Fibroblast of mammary gland (primary cell): ENCODE measurements around the gene TPK1.
A peak's percentile ranks its signal among the peaks of the same experiment; 100 is the strongest.

ENCODE experiments used
- DNase-seq: peaks from one replicate; pipeline ENCODE4 v3.0.0-alpha.2; 2010; ENCODE audit warnings: low read depth
- H3K4me3 ChIP-seq: 2 replicates; pipeline ENCODE4 v1.5.1; 2011; ENCODE audit warnings: low read depth, mild to moderate bottlenecking, low read length, moderate library complexity; ENCODE audit not compliant: control insufficient read depth
- CTCF ChIP-seq: conservative IDR thresholded peaks from 2 replicates; pipeline ENCODE4 v1.5.1; 2011; ENCODE audit warnings: low read depth, low read length, inconsistent platforms; ENCODE audit not compliant: control insufficient read depth, insufficient read depth

The TPK1 gene

GRCh38 chr7:144768633-144769032 lies 67.2 kb downstream of the TPK1 start:
- no peak for DNase-seq
- no peak for TF ChIP-seq CTCF
- H3K4me3 ChIP-seq: no peak overlapping the region

GRCh38 chr7:144763291-144763690 lies 72.6 kb downstream of the TPK1 start:
- TF ChIP-seq CTCF: no peak
- no peak overlapping the region for H3K4me3 ChIP-seq
- DNase-seq: no peak

GRCh38 chr7:144762853-144763252 lies 73.0 kb downstream of the TPK1 start:
- no peak overlapping the region for H3K4me3 ChIP-seq
- TF ChIP-seq CTCF: no peak
- DNase-seq: no peak

- TF ChIP-seq CTCF: no peak
- no peak overlapping the region for H3K4me3 ChIP-seq
- DNase-seq: no peak
Measured at GRCh38 chr7:144761493-144761892, 74.4 kb downstream of the TPK1 start.

GRCh38 chr7:144759653-144760052 lies 76.2 kb downstream of the TPK1 start:
- H3K4me3 ChIP-seq: no peak overlapping the region
- TF ChIP-seq CTCF: no peak
- no peak for DNase-seq

- H3K4me3 ChIP-seq: no peak overlapping the region
- no peak for TF ChIP-seq CTCF
- DNase-seq: no peak
Measured at GRCh38 chr7:144747936-144748335, 87.9 kb downstream of the TPK1 start.

- DNase-seq: peak; percentile 46
- TF ChIP-seq CTCF: peak; percentile 78
- no peak overlapping the region for H3K4me3 ChIP-seq
Measured at GRCh38 chr7:144738708-144739314, 97.0 kb downstream of the TPK1 start.
